ENCODE measurements around the gene TEN1.

The TEN1 gene

DNA sequence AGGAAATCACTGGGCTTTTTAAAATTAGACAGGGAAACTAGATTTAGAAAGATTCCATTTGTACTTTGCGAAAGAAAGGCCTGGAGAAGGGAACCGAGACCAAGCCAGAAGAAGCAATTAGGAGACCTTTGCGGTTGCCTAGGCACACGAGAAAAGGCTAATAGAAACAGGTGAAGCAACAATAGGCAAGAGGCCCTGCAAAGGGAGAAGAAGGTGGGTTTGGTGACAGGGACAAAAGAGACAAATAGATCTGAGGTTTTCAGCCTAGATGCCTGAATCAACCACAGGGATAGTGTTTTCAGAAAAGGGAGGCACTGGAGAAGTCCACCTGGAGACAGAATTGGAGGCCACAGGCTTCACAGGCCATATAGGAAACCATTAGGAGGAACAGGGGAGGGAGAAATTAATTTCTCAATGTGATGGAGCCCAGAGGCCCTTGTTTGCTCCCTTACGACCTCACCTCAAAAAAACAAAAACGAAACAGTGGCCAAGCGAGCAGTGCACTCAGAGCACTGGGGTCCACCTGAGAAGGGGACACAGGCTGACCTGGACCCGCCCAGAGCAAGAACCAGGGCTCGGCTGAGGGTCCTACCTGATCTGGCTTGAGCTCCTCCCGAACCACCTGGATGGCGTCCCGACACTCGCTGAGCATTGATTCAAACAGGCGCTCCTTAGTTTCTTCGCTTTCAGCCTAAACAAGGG lies 70.9 kb downstream of the TEN1 start:
- no peak for TF ChIP-seq POLR2AphosphoS5 (IDR thresholded peaks at IDR 0.05; ENCODE audit: low read depth, low read length)
- no peak for TF ChIP-seq POLR2A (IDR thresholded peaks at IDR 0.05; ENCODE audit: low read depth, low read length)
- TF ChIP-seq TAF1 (IDR thresholded peaks at IDR 0.05; ENCODE audit: borderline replicate concordance, low read depth, low read length): no peak
- no peak for DNase-seq (ENCODE audit: insufficient read length)
- FAIRE-seq: no peak

Data from GM12892 (cell line).